ENCODE measurements around the gene PRIMA1. TPM values are rescaled to one million over a fixed set of nuclear protein-coding genes. Genes with fewer than 3 reads are reported as not detected.

Gene PRIMA1
- total and polyA plus RNA-seq, 2 donors (not counting 1 experiment from before 2014, with no cell fraction given) = not detected

DNA sequence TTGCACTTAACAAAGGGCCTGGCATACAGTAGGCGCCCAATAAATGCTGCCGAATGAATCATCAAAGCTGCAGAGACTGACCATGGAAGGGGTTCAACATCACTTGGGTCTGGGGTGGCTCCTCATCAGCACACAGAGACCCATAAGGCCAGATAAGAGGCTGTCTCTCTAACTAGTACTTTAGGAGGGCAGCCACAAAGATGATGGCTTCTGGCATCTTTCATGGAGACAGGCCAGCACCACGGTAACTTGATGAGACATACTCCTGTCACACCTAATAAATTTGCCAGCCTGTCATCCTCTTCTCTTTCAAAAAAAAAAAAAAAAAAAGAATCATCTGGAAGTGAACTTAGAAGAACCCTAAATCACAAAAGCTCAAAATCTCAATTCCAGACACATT, 3.4 kb downstream of the PRIMA1 start:
- CTCF ChIA-PET = no interaction called here
- no peak overlapping the region for H3K9ac ChIP-seq (ENCODE audit: low read length)
- no peaks in the 10 kb centered on the region for H3K4me1 ChIP-seq (ENCODE audit: control insufficient read depth in 2 of 2, insufficient read depth in 2 of 2, low read length in 2 of 2)
- no peaks in the 10 kb centered on the region for H3K79me2 ChIP-seq (ENCODE audit: control insufficient read depth, insufficient read depth, low read length)
- H3K27ac ChIP-seq (ENCODE audit: low read length in 2 of 2) = no peak overlapping the region
- H3K4me2 ChIP-seq (replicated peaks; ENCODE audit: low read depth, low read length, poor library complexity, severe bottlenecking) = no peak overlapping the region
- H3K36me3 ChIP-seq (replicated peaks in 1 of 2; ENCODE audit: control extremely low read depth in 1 of 2, control insufficient read depth in 1 of 2, extremely low read depth in 1 of 2, insufficient read depth in 2 of 2, low read length in 1 of 2) = no peaks in the 10 kb centered on the region
- H3K4me3 Mint-ChIP-seq = no peak overlapping the region
- intact Hi-C loops (cut with micrococcal nuclease) = no loop called here
- no peak overlapping the region for H3K27ac Mint-ChIP-seq
- ATAC-seq (ENCODE audit: low read depth) (no peak), DNase-seq (no peak)
- no peak overlapping the region for H3K4me3 ChIP-seq (ENCODE audit: control extremely low read depth in 1 of 5, extremely low read depth in 1 of 5, insufficient read depth in 1 of 5, low read depth in 2 of 5, low read length in 4 of 5)
- peaks cover 51% of the 10 kb centered on the region for H3K27me3 Mint-ChIP-seq
- no peaks in the 10 kb centered on the region for H3K9me3 Mint-ChIP-seq (ENCODE audit: insufficient read depth)
- H3K9me3 ChIP-seq (ENCODE audit: control extremely low read depth in 1 of 3, control insufficient read depth in 2 of 3, insufficient read depth in 1 of 3, low read length in 2 of 3) = no peaks in the 10 kb centered on the region
- POLR2A ChIA-PET = no interaction called here
- no peaks in the 10 kb centered on the region for H3K4me1 Mint-ChIP-seq
- H3K27me3 ChIP-seq (replicated peaks in 1 of 4; ENCODE audit: control extremely low read depth in 1 of 4, control insufficient read depth in 3 of 4, insufficient read depth in 4 of 4, low read length in 3 of 4) = peaks cover 0 to 29% (median 5%) of the 10 kb centered on the region in 4 experiments
- TF ChIP-seq, protein P1, sequence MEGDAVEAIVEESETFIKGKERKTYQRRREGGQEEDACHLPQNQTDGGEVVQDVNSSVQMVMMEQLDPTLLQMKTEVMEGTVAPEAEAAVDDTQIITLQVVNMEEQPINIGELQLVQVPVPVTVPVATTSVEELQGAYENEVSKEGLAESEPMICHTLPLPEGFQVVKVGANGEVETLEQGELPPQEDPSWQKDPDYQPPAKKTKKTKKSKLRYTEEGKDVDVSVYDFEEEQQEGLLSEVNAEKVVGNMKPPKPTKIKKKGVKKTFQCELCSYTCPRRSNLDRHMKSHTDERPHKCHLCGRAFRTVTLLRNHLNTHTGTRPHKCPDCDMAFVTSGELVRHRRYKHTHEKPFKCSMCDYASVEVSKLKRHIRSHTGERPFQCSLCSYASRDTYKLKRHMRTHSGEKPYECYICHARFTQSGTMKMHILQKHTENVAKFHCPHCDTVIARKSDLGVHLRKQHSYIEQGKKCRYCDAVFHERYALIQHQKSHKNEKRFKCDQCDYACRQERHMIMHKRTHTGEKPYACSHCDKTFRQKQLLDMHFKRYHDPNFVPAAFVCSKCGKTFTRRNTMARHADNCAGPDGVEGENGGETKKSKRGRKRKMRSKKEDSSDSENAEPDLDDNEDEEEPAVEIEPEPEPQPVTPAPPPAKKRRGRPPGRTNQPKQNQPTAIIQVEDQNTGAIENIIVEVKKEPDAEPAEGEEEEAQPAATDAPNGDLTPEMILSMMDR (IDR thresholded peaks at IDR 0.05) = no peak
- no peak for TF ChIP-seq EZH2 (IDR thresholded peaks at IDR 0.05; ENCODE audit: borderline replicate concordance, insufficient read depth, low read depth, low read length, poor library complexity, severe bottlenecking)
- WGBS (ENCODE audit: insufficient coverage) = 83% methylated on average over 2 of the region's 3 CpGs
- H4K20me1 ChIP-seq (ENCODE audit: control insufficient read depth, insufficient read depth, low read length, poor library complexity, severe bottlenecking) = no peaks in the 10 kb centered on the region
- H2AFZ ChIP-seq (ENCODE audit: insufficient read depth, low read depth, low read length, poor library complexity, severe bottlenecking) = no peak overlapping the region

DNA sequence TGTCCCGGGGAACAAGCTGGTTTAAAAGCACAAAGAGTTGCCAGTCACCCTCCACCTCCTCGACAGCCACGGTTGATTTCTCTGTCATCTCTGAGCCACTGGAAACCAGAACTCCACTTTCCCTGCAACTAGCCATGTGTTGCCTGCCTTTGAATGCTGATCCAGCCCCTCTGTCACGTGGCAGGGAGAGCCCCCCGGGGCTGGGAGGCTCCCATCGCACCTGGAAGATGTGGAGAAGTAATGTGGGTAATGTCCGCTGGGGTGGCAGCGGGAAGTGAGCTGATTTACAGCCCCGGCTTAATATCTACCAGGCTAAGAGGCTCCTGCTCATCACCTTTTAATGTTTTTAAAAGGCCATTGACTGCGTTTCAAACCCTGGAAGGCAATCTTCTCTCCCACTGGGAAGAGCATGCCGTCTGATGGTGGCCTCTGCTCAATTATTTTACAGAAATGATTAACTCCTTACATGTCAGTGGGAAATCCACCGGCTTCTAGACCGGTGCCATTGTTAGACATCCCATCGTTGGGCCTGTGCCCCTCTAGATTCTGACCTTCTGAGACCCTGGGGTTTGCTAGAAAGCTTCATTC, 7.4 kb downstream of the PRIMA1 start:
- H3K27me3 Mint-ChIP-seq = peaks cover 34% of the 10 kb centered on the region
- H3K4me3 Mint-ChIP-seq = no peak overlapping the region
- H3K4me1 ChIP-seq (ENCODE audit: control insufficient read depth in 2 of 2, insufficient read depth in 2 of 2, low read length in 2 of 2) = no peaks in the 10 kb centered on the region
- ATAC-seq (ENCODE audit: low read depth) (no peak), DNase-seq (no peak)
- no peak for TF ChIP-seq EZH2 (IDR thresholded peaks at IDR 0.05; ENCODE audit: borderline replicate concordance, insufficient read depth, low read depth, low read length, poor library complexity, severe bottlenecking)
- H3K4me2 ChIP-seq (replicated peaks; ENCODE audit: low read depth, low read length, poor library complexity, severe bottlenecking) = no peak overlapping the region
- intact Hi-C loops (cut with micrococcal nuclease) = no loop called here
- POLR2A ChIA-PET = no interaction called here
- H3K27ac ChIP-seq (ENCODE audit: low read length in 2 of 2) = no peak overlapping the region
- H3K9me3 Mint-ChIP-seq (ENCODE audit: insufficient read depth) = no peaks in the 10 kb centered on the region
- no peak overlapping the region for H3K27ac Mint-ChIP-seq
- H3K36me3 ChIP-seq (replicated peaks in 1 of 2; ENCODE audit: control extremely low read depth in 1 of 2, control insufficient read depth in 1 of 2, extremely low read depth in 1 of 2, insufficient read depth in 2 of 2, low read length in 1 of 2) = no peaks in the 10 kb centered on the region
- H3K9me3 ChIP-seq (ENCODE audit: control extremely low read depth in 1 of 3, control insufficient read depth in 2 of 3, insufficient read depth in 1 of 3, low read length in 2 of 3) = no peaks in the 10 kb centered on the region
- H3K9ac ChIP-seq (ENCODE audit: low read length) = no peak overlapping the region
- no peak overlapping the region for H2AFZ ChIP-seq (ENCODE audit: insufficient read depth, low read depth, low read length, poor library complexity, severe bottlenecking)
- 66% methylated on average over 12 of the region's 14 CpGs for WGBS (ENCODE audit: insufficient coverage)
- H3K27me3 ChIP-seq (replicated peaks in 1 of 4; ENCODE audit: control extremely low read depth in 1 of 4, control insufficient read depth in 3 of 4, insufficient read depth in 4 of 4, low read length in 3 of 4) = no peaks in the 10 kb centered on the region
- no peaks in the 10 kb centered on the region for H4K20me1 ChIP-seq (ENCODE audit: control insufficient read depth, insufficient read depth, low read length, poor library complexity, severe bottlenecking)
- CTCF ChIA-PET = no interaction called here
- H3K4me3 ChIP-seq (ENCODE audit: control extremely low read depth in 1 of 5, extremely low read depth in 1 of 5, insufficient read depth in 1 of 5, low read depth in 2 of 5, low read length in 4 of 5) = no peak overlapping the region
- H3K79me2 ChIP-seq (ENCODE audit: control insufficient read depth, insufficient read depth, low read length) = no peaks in the 10 kb centered on the region
- H3K4me1 Mint-ChIP-seq = no peaks in the 10 kb centered on the region
